Daoy (cell line): ENCODE data around the gene ATRN. TPM values are rescaled to one million over a fixed set of nuclear protein-coding genes. Genes with fewer than 3 reads are reported as not detected.

Source experiments
- DNase-seq: peaks from one replicate; pipeline ENCODE4 v3.0.0-alpha.2; 2015; ENCODE audit warnings: low read depth
- total RNA-seq: library from RNA; depleted of rRNA; stranded (reverse); fragments of >200 nt; shearing (Covaris generic); gene quantifications from 2 replicates; pipeline ENCODE4 v1.2.3, GENCODE V29; 2014; rRNA removed

ATRN gene
- total RNA-seq, 1 experiment from 2014 or later = 11.1 TPM

DNA sequence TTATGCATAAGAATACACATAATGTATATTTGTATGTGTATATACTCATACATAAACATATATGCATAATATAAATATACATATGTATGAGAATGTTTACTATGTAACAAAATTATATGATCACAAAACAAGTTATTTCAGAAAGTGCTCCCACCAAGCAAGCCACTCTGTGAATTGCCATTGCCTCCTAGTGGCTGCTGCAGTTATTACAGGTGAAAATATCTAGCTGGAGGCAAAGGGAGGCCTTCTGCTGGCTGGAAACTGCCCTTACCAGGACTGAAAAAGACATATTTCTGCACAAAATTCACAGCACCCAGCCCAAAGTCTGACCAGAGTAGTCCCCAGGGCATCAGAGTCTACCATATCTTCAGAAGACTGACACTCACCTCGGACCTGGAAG lies 225.4 kb downstream of the ATRN start:
- no peak for DNase-seq

- DNase-seq = no peak
Measured at GRCh38 chr20:3696745-3697587, 226.1 kb downstream of the ATRN start.

DNA sequence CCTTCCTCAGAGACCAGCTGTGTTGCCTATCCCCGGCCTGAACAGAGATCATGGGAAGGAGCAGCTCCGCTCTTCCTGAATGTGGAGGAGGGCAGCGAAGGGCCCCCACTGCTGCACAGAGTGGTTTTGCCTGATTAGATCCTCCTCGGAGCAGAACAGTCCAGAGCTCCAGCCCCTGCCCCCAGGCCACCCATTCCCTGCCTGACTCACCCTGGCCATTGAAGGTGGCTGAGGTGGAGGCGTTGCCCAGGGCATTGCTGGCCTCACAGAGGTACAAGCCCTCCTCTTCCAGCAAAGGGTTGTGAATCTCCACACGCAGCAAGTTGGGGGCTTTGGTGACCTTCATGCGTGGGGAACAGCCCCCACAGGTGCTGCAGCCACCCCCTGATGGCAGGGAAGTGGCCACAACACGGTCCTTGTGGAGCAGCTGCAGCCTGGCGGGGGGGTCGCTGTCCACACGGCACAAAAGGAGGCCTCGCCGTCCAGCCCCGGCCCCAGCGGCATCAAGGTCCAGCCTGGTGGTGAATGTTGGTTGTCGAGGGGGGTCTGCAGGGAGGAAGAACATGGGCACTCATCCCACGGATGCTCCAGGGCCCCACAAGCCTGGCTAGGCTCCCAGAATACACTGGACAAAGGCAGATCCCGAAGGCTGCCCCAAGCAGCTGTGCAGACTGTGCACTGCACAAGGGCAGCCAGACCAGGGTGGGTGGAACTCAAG lies 226.9 kb downstream of the ATRN start:
- no peak for DNase-seq

- DNase-seq = no peak
Measured at GRCh38 chr20:3698591-3699001, 227.8 kb downstream of the ATRN start.

DNA sequence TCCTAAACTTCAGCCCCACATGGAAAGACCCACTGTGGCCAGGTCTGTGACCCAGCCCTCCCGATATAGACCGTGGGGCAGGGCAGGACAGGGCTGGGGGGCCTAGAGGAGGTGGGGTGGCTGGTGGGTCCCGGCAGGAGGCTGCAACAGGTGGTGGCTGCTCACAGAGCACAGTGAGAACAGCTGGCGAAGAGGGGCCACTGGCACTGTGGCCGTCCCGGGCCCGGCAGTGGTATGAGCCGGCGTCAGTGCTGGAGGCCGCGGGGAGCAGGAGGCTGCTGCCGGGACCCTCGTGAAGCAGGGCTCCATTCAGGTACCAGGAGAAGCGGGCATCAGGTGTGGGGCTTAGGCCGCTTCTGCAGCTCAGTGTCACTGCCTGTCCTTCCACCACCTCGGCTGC lies 228.2 kb downstream of the ATRN start:
- DNase-seq = no peak

Other genes starting within 250 kb of the ATRN start
- gene SLC4A11, start 231.8 kb upstream of the ATRN start, total RNA-seq = 0.34 and 0.57 TPM in 2 replicates
- gene DNAAF9, start 63.3 kb upstream of the ATRN start, total RNA-seq = 2.5 and 3.5 TPM in 2 replicates
- not detected in 2 replicates for gene GFRA4, start 192.4 kb downstream of the ATRN start, total RNA-seq
- not detected in 2 replicates for gene ADAM33, start 211.0 kb downstream of the ATRN start, total RNA-seq
- not detected in 2 replicates for gene SIGLEC1, start 241.6 kb downstream of the ATRN start, total RNA-seq